Measurements from ENCODE around the gene SPAG5. TPM values are rescaled to one million over a fixed set of nuclear protein-coding genes. Genes with fewer than 3 reads are reported as not detected.

Gene SPAG5
- total RNA-seq, 1 donor from 2014 or later, result 1.0 TPM

- H3K9me3 ChIP-seq (replicated peaks), result no peaks in the 10 kb centered on the region
- DNase-seq, result no peak
- no peak overlapping the region for H3K4me3 ChIP-seq
- intact Hi-C loops (cut with micrococcal nuclease), result no loop called here
- no peaks in the 10 kb centered on the region for H3K4me1 ChIP-seq
- H3K27ac ChIP-seq (replicated peaks), result no peak overlapping the region
- H3K36me3 ChIP-seq, result peaks cover 74% of the 10 kb centered on the region
- TF ChIP-seq, protein P1, sequence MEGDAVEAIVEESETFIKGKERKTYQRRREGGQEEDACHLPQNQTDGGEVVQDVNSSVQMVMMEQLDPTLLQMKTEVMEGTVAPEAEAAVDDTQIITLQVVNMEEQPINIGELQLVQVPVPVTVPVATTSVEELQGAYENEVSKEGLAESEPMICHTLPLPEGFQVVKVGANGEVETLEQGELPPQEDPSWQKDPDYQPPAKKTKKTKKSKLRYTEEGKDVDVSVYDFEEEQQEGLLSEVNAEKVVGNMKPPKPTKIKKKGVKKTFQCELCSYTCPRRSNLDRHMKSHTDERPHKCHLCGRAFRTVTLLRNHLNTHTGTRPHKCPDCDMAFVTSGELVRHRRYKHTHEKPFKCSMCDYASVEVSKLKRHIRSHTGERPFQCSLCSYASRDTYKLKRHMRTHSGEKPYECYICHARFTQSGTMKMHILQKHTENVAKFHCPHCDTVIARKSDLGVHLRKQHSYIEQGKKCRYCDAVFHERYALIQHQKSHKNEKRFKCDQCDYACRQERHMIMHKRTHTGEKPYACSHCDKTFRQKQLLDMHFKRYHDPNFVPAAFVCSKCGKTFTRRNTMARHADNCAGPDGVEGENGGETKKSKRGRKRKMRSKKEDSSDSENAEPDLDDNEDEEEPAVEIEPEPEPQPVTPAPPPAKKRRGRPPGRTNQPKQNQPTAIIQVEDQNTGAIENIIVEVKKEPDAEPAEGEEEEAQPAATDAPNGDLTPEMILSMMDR (IDR thresholded peaks at IDR 0.05; ENCODE audit: borderline replicate concordance), result no peak
- H3K27me3 ChIP-seq (ENCODE audit: low read depth), result no peaks in the 10 kb centered on the region
Measured at GRCh38 chr17:28616281-28616680, 17.5 kb upstream of the SPAG5 start.

GRCh38 chr17:28615260-28615940 lies 16.6 kb upstream of the SPAG5 start:
- Histone ChIP-seq H3K36me3 (peaks cover 65% of the 10 kb centered on the region), H3K4me1 (no peaks in the 10 kb centered on the region), H3K9me3 (replicated peaks) (no peaks in the 10 kb centered on the region), H3K27ac (replicated peaks) (no peak overlapping the region), H3K27me3 (ENCODE audit: low read depth) (no peaks in the 10 kb centered on the region), H3K4me3 (no peak overlapping the region)
- intact Hi-C loops (cut with micrococcal nuclease), result no loop called here
- TF ChIP-seq, protein P1 (IDR thresholded peaks at IDR 0.05; ENCODE audit: borderline replicate concordance), result no peak
- DNase-seq, result no peak

DNA sequence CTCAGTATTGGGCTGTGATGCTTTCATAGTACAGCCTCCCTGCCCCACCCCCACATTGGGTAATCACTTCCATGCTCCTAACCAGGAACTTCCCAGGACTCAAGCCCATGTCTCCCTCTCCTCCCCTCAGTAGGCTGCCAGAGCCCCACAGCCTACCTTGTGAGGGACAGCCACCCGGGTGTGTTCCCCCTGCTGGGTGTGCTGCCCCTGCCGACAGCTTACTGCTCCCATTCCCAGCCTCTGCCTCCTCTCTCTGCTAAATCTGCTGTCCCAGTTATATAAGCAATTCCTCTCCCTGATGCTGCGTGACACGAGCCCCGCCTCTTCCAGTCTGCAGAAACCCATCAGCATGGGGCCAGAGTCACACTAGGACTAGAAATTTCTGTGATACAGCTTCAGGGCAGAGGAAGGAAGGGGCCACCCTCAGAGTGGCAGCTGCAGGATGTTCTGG lies 15.1 kb upstream of the SPAG5 start, which contains the start of gene RSKR:
RSKR (minus strand) TSS at position 255 of the 451 bp plus-strand sequence; CDS start at position 231, 24 bp downstream.
- TF ChIP-seq, protein P1 (IDR thresholded peaks at IDR 0.05; ENCODE audit: borderline replicate concordance), result no peak
- DNase-seq, result no peak
- H3K4me1 ChIP-seq, result no peaks in the 10 kb centered on the region
- intact Hi-C loops (cut with micrococcal nuclease), result loop anchor here (5.0 kb wide), 1 partner anchor 117 kb away; no protein-coding TSS in a partner anchor
- no peaks in the 10 kb centered on the region for H3K27me3 ChIP-seq (ENCODE audit: low read depth)
- peaks cover 56% of the 10 kb centered on the region for H3K36me3 ChIP-seq
- H3K4me3 ChIP-seq, result no peak within 1 kb of the TSS
- no peak within 1 kb of the TSS for H3K27ac ChIP-seq (replicated peaks)
- no peaks in the 10 kb centered on the region for H3K9me3 ChIP-seq (replicated peaks)

DNA sequence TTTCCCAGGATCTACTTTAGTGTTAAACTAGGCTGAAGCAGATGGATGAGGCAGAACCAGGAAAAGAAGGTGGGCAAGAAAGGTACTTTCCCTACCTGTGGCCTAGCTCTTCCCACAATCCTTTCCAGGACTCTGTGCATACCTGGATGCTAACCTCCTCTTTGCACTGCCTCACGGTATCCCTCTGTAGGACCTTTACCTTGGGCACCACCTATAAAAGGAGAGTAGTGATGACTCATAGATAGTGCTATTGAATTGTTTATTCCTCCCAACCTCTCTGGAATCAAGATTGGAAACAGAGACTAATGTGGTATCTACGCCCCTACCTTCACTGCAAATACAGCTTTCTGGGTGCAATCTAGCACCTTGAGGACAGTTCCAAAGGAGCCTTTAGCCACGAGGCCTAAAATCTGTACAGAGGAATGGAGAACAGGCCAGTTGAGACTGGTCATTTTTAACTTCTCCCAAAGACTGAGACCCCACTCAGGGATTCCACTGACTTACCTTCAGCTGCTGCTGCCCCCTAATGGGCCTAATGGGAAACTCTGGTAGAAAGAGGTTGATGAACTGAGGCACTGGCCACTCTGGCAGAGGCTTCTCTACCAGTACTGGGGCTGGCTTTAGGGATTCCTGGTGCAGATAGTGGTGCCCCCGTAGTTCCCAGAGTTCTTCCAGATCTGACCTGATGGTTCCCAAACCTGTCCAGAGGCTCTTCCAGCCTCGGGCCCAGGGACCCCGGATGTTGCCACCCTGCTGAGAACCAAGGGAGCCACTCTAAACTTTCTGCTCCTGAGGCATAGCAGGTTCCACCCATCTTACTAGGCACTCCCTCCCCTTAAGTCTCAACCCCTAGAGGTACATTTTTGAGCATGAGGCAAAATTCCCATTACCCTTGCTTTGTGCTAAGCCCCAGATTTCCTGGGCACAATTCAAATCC lies 14.4 kb upstream of the SPAG5 start:
- TF ChIP-seq, protein P1 (IDR thresholded peaks at IDR 0.05; ENCODE audit: borderline replicate concordance), result peak; percentile 79
- peaks cover 48% of the 10 kb centered on the region for H3K36me3 ChIP-seq

GRCh38 chr17:28612531-28612930 lies 13.7 kb upstream of the SPAG5 start:
- Histone ChIP-seq H3K36me3 (peaks cover 41% of the 10 kb centered on the region), H3K27ac (replicated peaks) (no peak overlapping the region), H3K4me1 (no peaks in the 10 kb centered on the region), H3K4me3 (no peak overlapping the region), H3K27me3 (ENCODE audit: low read depth) (no peaks in the 10 kb centered on the region), H3K9me3 (replicated peaks) (no peaks in the 10 kb centered on the region)
- intact Hi-C loops (cut with micrococcal nuclease), result loop anchor here (5.0 kb wide), 1 partner anchor 115 kb away; no protein-coding TSS in a partner anchor
- TF ChIP-seq, protein P1 (IDR thresholded peaks at IDR 0.05; ENCODE audit: borderline replicate concordance), result no peak
- no peak for DNase-seq

More for the DNA sequence above, 14.4 kb upstream of the SPAG5 start:
- intact Hi-C loops (cut with micrococcal nuclease), result loop anchor here (5.0 kb wide), 1 partner anchor 116 kb away; no protein-coding TSS in a partner anchor
- Histone ChIP-seq H3K27me3 (ENCODE audit: low read depth) (no peaks in the 10 kb centered on the region), H3K4me3 (no peak overlapping the region), H3K9me3 (replicated peaks) (no peaks in the 10 kb centered on the region), H3K27ac (replicated peaks) (no peak overlapping the region), H3K4me1 (no peaks in the 10 kb centered on the region)
- no peak for DNase-seq
